ENCODE measurements around the gene TTC13.
A peak's percentile ranks its signal among the peaks of the same experiment; 100 is the strongest.

Gene TTC13

GRCh38 chr1:230868736-230869385 is 109.8 kb downstream of the TTC13 start:
- DNase-seq = peak in 1 of 5 experiments; percentile 20

- peak; percentile 51 to 68 (median 59) for DNase-seq
These were observed 110.5 kb downstream of the TTC13 start, which contains the start of gene C1orf198 for GRCh38 chr1:230867903-230868735. C1orf198 (minus strand) TSS chr1:230868521; CDS start chr1:230868512, 9 bp downstream.

GRCh38 chr1:230867101-230867902 is 111.4 kb downstream of the TTC13 start:
- no peak for DNase-seq

GRCh38 chr1:230866171-230867070 is 112.2 kb downstream of the TTC13 start:
- DNase-seq = no peak

- no peak for DNase-seq
These were observed 113.4 kb downstream of the TTC13 start for GRCh38 chr1:230865062-230865817.

GRCh38 chr1:230864441-230864840 is 114.2 kb downstream of the TTC13 start:
- no peak for DNase-seq

- no peak for DNase-seq
These were observed 115.2 kb downstream of the TTC13 start for GRCh38 chr1:230863449-230863848.

GRCh38 chr1:230861970-230862595 is 116.6 kb downstream of the TTC13 start:
- no peak for DNase-seq

GRCh38 chr1:230861489-230861888 is 117.2 kb downstream of the TTC13 start:
- DNase-seq = no peak

- no peak for DNase-seq
These were observed 117.9 kb downstream of the TTC13 start for GRCh38 chr1:230860617-230861384.

- DNase-seq = no peak
These were observed 119.5 kb downstream of the TTC13 start for GRCh38 chr1:230858918-230859729.

- no peak for DNase-seq
These were observed 120.3 kb downstream of the TTC13 start for GRCh38 chr1:230858236-230858820.

GRCh38 chr1:230857822-230858221 is 120.8 kb downstream of the TTC13 start:
- DNase-seq = no peak

GRCh38 chr1:230857077-230857476 is 121.6 kb downstream of the TTC13 start:
- no peak for DNase-seq
